Left ventricle myocardium superior (tissue), 1 donor: ENCODE measurements around the gene ZFYVE26. TPM values are rescaled to one million over a fixed set of nuclear protein-coding genes. Genes with fewer than 3 reads are reported as not detected.
A peak's percentile ranks its signal among the peaks of the same experiment; 100 is the strongest.

Source experiments
- ATAC-seq: fragments of 200-7000 bp; cut with Tn5 transposase; one replicate; pipeline ENCODE4 v1.9.1; 2020; ENCODE audit warnings: mild to moderate bottlenecking, moderate library complexity
- DNase-seq: peaks from one replicate; pipeline ENCODE4 v3.0.0-alpha.2; 2020
- intact Hi-C: fragments of 100-400 bp; cut with micrococcal nuclease; formaldehyde crosslinking; loops from one replicate; pipeline ENCODE4 v1.11.0; 2022
- long read RNA-seq: library from polyadenylated mRNA; unstranded; transcript quantifications from one replicate; pipeline ENCODE4 v2.0.0, GENCODE V29; 2021
- total RNA-seq: library from RNA; stranded (reverse); fragmentation: NEBNext Ultra II Directional; extraction: Animal tissue kit (Norgen Biotek cat#: 25700); gene quantifications from one replicate; pipeline ENCODE4 v1.2.1, GENCODE V29; 2021
- donor health status: DM: no; HTN: yes; CAD: no; lungs with severe emphysema.

ZFYVE26 gene
- 15.5 TPM for total RNA-seq
- long read RNA-seq, partial matches to known transcripts: 3 of 4 reads
- long read RNA-seq, other reads (novel, unspliced or antisense): 1 of 4 reads

DNA sequence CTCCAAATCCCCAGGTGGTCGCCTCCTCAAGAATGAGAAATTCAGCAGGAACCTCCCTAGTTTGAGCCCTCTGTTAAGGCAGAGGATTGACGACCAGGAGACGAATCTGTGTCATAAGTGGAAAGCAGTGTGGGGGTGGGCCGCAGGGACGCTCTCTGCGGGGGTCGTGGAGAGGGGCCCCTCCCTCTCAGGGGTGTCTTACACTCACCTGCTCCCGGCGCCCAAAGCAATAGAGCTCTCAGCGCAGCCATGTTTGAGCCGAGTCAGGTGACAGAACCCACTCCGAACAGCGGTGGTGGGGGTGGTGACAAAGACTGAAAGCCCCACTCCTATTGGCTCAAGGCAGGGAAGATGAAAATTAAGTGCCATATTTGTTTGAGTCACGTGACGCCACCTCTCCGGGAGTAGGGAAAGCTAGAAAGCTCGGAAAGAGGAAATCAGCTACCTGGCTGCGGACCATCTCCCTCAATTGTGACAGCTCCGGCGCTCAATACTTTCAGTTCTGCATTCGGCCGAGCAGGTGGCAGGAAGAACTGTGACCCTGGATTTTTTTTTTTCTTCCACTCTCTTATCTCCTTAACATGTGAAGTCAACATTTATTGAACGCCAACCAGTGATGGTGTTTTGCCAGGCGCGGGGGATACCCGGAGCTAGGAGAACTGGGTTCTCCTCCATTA, at the start of gene ZFYVE26:
TSS of gene ZFYVE26 (minus strand) at position 265 of the 677 bp plus-strand sequence. CDS start 627 bp downstream, outside the sequence.
- intact Hi-C loops: loop anchor here (10.0 kb wide), 1 partner anchor 1578 kb away; the partner anchor contains the start of genes ERH and SLC39A9

DNA sequence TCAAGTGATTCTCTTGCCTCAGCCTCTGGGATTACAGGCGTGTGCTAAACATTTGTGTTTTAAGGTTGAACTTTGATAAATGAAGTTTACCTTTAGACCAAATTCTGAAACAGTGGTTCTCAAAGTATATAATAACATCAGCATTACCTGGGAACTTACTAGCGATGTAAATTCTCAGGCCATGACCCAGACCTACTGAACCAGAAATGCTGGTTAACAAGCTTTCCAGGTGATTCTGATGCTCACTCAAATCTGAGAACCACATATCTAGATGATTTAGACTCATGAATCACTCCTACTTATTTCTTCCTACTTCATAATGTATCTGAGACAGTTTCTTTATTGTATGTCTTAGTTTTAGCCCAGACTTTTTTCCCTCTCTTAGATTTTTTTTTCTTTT, 46.8 kb upstream of the ZFYVE26 start:
- ATAC-seq: no peak
- DNase-seq: no peak
- intact Hi-C loops: no loop called here

More for the DNA sequence above, at the start of gene ZFYVE26:
- ATAC-seq: peak; percentile 95
- DNase-seq: peak; percentile 87

DNA sequence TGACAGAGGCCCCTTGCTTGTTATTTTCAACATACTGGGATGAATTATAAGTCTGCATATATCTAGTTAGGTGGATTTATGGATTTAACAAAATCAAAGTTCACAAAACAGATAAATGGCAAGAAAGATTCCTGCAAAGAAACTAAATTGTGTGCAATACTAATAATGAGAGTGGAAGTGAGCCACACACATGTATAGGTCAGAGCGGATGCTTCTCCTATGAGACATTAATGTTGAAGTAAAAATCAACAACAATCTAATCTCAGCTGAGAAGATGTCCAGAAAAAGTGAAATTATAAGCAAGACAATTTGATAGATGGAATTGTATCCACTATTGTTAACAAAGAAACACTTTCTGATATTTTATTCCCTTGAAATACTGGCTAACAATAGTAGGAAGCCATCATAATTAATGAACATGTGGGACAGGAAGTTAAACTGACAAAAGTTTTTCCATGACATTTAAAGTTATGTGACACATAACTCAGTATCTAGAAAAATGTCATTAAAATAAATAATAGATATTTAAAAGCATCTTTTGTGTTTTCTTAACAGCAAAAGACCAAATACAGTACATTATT, 42.9 kb upstream of the ZFYVE26 start:
- intact Hi-C loops: no loop called here
- no peak for ATAC-seq

DNA sequence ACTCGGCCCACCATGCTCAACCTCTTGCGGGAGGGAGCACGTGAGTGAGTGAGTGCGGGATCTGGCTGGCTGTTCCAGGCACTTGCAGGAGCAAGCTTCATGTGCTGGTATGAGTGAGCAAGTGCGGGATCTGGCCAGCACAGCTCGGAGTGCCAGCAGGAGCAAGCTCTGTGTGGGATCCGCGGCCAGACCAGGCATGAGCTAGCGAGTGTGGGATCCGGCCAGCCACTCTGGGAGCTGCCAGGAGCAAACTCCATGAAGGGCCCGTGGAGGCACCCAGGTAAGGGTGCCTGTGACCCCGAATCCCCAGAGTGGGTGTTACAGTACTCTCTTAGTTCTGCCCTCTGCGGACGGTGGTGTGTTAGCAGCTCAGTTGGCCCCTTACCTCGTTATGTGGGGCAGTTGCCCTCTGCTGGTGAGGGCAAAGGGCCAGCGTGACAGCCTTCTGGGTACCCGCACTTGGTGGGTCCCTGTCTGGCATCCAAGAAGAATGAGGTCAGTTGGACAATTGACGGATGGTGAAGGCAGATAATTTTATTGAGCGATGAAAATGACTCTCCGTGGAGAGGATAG, 41.5 kb upstream of the ZFYVE26 start:
- ATAC-seq (no peak), DNase-seq (no peak)
- intact Hi-C loops: no loop called here

More for the DNA sequence above, 42.9 kb upstream of the ZFYVE26 start:
- no peak for DNase-seq

DNA sequence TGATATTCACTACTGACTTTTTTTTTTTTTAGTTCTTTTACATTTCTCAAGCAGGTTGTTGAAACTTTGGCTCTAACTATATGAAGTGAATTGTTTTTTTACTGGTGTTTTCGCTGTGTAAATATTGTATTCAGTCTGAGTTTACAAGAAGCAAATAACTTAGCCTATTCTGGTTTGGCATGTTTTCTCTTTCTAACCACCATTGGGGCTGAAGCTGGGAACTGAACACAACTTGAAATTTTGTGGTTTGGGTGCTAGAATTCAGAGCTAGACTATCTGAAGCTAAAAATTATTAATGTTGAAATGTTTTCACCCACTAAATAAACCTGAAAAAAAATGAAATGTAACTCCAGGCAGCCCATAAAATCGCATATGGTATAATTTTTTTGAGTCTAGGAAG, 40.4 kb upstream of the ZFYVE26 start:
- ATAC-seq (no peak), DNase-seq (no peak)
- intact Hi-C loops: no loop called here

DNA sequence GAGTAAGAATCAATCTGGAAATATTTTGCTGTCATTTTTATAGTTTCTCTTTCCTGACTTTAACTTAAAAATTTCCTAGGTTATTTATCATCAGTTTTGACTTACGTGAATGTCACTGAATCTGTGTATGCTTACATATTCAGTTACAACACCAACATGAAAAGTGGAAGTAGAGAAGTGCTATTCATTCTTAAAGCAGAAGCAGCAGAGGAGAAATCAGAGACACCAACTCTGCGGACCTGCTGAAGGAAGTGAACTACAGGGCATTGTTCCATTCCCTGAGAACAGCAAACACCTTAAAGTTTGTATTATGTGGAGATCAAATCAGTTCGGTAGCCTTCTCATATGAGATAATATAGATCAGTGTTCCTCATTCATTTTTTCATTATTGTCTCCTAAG, 37.3 kb upstream of the ZFYVE26 start:
- intact Hi-C loops: no loop called here
- ATAC-seq: peak; percentile 38
- DNase-seq: no peak

DNA sequence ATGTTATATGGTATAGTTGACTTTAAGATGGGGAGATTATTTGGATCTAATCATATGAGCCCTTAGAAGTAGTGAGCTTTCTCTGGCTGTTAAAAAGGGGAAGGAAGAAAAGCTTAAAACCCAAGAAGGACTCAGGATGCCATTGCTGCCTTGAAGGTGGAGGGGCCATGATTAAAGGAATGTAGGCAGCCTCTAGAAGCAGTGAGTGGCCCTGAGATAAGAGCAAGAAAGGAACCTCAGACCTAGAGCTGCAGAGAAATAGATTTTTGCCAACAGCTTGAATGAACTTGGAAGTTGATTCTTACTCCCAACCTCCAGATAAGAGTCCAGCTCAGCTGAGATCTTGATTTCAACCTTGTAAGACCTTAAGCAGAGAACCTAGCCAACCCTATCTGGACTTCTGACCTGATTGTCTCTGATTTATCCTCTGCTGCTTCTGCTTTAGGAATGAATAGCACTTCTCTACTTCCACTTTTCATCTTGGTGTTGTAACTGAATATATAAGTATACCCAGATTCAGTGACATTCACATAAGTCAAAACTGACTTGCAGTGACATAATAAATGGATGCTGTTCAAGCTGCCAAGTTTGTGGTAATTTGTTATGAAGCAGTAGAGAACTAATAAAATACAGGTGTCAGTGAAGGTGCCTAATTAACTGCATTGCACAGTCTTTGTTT, 36.7 kb upstream of the ZFYVE26 start:
- intact Hi-C loops: no loop called here
- ATAC-seq: no peak
- no peak for DNase-seq

DNA sequence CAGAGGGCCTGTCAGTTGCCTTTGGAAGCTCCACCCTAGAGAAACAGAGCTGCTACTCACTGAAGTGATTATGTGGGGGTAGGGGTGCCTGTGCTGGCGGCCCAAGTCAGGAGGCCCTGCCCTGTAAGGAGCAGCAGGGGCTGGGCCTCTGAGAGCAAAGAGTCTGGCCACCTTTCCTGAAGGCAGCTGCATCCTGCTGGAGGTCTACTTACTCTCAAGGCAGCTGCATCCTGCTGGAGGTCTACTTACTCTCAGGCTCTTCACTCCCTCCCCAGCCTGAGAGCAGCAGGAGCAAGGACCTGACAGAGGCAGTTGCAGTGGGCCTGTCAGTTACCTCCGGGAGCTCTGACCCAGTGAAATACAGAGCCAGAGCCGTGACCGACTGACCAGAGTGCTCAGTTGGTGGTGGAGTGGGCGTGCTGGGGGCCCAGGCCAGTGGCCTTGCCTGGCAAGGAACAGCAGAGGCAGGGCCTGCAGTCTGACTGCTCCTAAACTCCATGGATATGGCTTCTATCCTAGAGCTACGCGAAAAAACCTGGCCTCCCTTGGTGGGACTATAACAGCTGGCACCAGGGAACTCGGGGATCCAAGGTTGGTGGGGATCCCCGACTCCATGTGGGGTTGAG, 35.5 kb upstream of the ZFYVE26 start:
- intact Hi-C loops: no loop called here
- ATAC-seq (no peak), DNase-seq (no peak)

DNA sequence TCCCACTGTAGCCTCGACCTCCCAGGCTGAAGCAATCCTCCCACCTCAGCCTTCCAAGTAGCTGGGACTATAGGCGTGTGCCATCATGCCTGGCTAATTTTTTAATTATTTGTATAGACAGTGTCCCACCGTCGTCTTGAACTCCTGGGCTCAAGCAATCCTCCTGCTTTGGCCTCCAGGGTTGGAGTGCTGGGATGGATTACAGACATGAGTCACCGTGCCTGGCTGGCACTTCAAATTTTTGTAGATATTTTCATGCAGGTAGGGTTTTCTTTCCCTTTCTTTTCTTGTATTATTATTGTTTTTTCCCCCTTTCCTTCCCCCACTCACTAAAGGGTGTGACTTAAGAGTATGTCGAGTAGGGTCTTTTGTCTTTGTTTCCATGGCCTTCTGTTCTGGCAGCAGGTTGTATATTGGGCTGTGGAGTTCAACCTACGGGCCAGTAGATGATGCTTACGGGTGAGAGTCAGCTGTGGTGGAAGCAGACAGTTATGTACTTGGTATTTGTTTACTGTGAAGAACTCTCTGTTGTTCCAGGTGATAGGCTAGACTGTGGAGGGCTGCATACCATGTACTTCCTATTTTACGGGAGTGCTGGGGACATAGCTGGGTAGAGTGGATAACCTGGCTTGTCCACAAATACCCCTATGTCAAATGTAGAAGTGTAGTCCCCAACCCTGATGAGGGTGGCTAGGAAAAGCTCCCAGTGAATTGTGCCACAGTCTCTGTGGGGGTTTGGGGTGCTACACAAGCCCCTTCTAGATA, 33.9 kb upstream of the ZFYVE26 start:
- ATAC-seq (no peak), DNase-seq (no peak)
- intact Hi-C loops: no loop called here

DNA sequence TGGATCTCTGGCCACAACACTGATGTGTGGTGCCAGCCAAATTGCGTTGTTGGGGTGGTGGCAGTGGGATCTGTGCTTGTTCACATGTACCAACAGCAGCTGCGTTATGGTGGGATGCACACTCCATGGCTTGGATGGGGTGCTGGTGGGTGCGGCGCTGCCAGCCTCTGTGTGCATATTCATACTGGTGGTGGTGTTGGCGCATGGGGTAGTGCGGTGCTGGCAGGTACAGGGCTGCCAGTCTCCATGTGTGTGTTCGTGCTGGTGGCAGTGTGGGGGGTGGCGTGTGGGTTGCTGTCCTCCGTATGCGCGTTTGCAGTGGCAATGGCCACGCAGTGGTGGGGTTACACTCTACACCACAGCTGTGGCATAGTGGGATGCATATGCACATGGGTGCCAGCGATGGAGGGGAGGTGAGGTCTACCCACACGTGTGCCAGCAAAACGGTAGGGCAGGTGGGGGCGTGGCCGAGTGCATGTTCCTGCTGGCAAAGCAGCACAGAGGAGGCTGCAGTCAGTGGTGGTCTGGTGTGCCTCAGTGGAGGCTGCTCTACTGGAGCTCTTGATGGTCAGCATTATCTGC, 29.7 kb upstream of the ZFYVE26 start:
- ATAC-seq (no peak), DNase-seq (no peak)
- intact Hi-C loops: no loop called here

DNA sequence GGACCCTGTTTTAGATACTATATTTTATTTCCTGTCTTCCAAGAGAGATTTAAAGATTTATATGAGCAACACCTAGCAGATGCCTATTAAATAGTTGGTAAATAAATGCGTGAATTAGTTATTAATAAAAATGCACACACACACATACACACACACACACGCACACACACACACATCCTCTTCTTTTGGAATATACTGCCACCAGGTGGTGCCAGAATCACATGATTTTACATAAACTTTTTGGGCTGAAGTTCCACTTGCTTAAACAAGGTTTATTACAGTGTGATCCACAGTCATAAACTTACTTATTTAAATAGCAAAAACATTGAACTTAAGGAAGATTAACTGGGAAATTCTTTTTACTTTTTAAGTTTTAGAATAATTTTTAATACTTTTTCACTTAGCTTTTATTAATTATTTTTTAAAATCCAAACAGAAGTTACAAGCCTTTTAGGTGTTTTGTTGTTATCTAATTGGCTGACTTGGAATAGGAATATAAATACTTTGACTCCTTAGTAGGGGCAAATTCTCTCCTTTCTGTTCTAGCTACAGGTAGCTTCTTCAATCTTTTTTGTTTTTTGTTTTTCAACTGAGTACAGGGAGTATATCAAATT, 20.7 kb upstream of the ZFYVE26 start:
- ATAC-seq: no peak
- intact Hi-C loops: no loop called here
- peak; percentile 26 for DNase-seq

DNA sequence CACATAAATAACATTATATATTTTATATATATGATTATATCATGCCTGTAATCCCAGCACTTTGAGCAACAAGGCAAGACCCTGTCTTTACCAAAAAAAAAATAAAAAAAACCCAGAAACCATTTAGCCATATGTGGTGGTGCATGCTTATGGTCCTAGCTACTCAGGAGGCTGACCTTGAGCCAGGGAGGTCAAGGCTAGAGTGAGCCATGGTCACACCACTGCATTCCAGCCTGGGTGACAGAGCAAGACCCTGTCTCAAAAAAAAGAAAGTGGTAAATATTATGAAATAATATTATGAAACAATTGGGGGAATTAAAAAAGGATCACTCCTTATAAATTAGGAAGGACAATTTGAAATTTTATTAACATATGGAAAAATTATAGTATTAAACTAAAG, 19.2 kb upstream of the ZFYVE26 start:
- ATAC-seq: no peak
- DNase-seq: no peak
- intact Hi-C loops: no loop called here

DNA sequence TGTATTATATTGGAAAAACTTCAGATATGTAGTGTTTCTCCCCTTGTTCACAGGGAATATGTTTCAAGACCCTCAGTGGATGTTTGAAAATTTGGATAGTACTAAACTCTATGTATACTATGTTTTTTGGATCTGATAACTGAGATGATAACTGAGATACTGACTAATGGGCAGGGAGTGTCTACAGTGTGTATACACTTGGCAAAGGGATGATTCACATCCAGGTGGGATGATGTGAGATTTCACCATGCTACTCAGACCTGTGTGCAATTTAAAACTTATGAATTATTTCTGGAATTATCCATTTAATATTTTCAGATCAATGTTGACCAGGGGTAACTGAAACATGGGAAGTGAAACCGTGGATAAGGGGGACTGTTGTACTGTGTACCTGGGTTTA, 17.0 kb upstream of the ZFYVE26 start:
- ATAC-seq (no peak), DNase-seq (no peak)
- intact Hi-C loops: no loop called here

DNA sequence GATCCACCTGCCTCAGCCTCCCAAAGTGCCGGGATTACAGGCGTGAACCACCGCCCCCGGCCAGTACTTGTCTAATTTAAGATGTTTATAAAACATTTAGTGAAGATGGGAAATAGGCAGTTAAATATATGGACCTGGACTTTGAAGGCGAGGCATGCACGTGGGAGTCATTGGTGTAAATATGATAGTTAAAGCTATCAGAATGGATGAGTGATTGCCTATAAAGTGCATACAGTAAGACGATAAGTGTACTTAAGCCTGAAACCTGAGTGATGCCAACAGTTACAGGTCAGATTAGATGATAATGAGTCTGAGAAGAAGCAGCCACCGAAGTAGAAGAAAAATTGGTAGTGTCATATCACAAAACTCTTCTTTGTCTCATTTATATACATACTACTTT, 14.7 kb upstream of the ZFYVE26 start:
- intact Hi-C loops: no loop called here
- DNase-seq: no peak
- no peak for ATAC-seq

DNA sequence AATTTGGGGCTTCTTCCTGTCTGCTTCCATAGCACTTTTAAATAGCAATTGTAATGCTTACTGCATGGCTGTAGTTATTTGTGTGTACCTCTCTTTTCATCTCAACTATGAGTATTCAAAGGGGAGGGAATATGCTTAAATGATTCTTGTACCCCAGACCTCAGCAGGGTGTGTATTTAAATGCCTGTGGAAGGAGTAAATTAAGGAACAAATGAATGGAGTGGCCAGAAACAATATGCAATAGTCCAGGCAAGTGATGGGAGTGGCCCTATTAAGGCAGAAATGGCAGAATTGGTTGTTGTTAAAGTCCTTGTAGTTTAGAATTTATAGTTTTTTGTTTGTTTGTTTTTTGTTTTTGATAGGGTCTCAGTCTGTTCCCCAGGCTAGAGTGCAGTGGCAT, 4.7 kb upstream of the ZFYVE26 start:
- intact Hi-C loops: no loop called here
- ATAC-seq: no peak
- no peak for DNase-seq

DNA sequence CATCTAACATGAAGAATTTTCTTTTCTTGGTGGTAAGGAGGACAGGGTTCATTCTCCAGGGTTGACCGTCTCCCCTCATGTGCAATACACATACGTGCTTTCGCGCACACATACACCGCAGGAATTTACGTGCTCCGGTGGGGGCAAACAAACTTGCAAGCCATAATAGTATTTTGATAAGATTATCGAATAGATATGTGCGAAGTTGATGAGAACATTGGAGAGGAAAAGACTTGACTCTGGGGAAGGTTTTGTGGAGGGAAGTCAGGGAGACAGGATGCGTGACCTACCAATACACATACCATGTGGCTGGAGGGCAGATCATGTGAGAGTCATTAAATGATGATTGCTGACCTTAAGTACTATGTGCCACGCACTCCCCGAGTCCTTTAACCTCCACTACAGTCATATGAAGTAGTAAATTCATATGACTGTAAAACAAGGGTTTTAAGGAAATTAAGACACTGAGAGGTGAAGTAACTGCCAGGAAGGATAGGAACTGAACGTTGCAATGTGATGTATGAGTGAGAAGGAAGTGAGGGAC, 4.1 kb upstream of the ZFYVE26 start:
- no peak for DNase-seq
- intact Hi-C loops: no loop called here

DNA sequence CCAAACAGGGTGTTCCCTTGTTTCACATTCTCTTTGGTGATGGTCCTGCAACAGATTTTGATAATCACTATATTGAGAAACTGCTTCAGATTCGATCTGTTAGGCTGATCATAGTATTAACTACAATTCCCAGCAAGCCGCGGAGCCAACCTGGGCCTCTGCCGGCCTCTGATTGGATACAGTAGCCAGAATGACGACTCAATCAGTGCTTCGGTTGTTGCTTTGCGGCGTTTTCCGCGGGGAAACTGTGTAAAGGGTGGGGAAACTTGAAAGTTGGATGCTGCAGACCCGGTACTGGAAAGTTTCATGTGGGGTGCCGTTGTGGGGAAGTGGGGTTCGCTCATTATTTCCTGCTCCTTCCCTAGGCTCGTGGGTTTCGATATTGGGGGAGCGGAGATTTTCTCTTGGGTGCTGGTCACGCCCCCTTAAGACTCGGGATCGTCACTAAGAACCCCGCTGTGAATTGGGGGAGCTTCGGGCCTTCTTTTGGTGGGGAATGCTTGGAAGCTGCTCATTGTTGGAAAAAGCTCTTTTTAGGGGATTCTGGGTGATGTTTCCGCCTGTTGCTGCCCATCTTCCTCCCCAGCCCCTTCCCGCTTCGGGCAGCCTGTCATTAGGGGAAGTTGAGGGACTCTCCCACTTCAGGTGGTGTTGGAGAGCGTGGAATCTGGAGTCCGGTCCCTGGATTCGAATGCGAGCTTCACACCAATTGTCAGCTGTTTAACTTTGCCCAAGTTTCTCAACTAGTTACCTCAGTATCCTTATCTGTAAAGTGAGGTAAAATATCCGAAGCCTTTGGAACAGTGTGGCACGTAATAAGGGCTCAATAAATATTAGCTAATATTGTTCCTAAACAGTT, 3.4 kb upstream of the ZFYVE26 start, which contains the start of gene RAD51B:
TSS of gene RAD51B (plus strand) at position 217 of the 859 bp plus-strand sequence.
- DNase-seq (peak; percentile 89), ATAC-seq (peak; percentile 83)
- intact Hi-C loops: loop anchor here (10.0 kb wide), 1 partner anchor 1575 kb away; the partner anchor contains the start of genes ERH and SLC39A9

More for the DNA sequence above, 4.1 kb upstream of the ZFYVE26 start:
- no peak for ATAC-seq
